H1 (cell line): ENCODE results near the gene SCN3A. TPM values are rescaled to one million over a fixed set of nuclear protein-coding genes. Genes with fewer than 3 reads are reported as not detected.

Experiments used
- ATF2 ChIP-seq: IDR thresholded peaks from 2 replicates; pipeline ENCODE4 v1.6.1; 2012; ENCODE audit warnings: low read length, inconsistent platforms
- CHD7 ChIP-seq: fragments of 300-600 bp; sonication (generic); IDR thresholded peaks from 2 replicates; pipeline ENCODE4 v1.7.1; 2012; ENCODE audit warnings: low read length, moderate library complexity, mild to moderate bottlenecking, inconsistent platforms; ENCODE audit not compliant: insufficient replicate concordance
- JUND ChIP-seq: IDR thresholded peaks from 2 replicates; pipeline ENCODE4 v1.6.1; 2011; ENCODE audit warnings: mild to moderate bottlenecking, improper control_type of control experiment, low read length
- KDM5A ChIP-seq: fragments of 200-600 bp; IDR thresholded peaks from 2 replicates; pipeline ENCODE4 v1.7.1; 2012; ENCODE audit warnings: mild to moderate bottlenecking, low read length, inconsistent platforms, mixed read lengths
- NRF1 ChIP-seq: IDR thresholded peaks from 2 replicates; pipeline ENCODE4 v1.6.1; 2011; ENCODE audit warnings: mild to moderate bottlenecking, low read depth, low read length, improper control_type of control experiment
- SIN3A ChIP-seq, 2 experiments: IDR thresholded peaks in 1 of 2; conservative IDR thresholded peaks in 1 of 2; 2 replicates each; pipeline ENCODE4 v1.6.1; 2011 to 2012; ENCODE audit warnings: low read length in 2 of 2, improper control_type of control experiment in 1 of 2, low read depth in 1 of 2, mild to moderate bottlenecking in 1 of 2
- SIRT6 ChIP-seq: IDR thresholded peaks from one replicate; pipeline ENCODE4 v1.7.1; 2012; ENCODE audit warnings: low read length, inconsistent platforms
- SP2 ChIP-seq: IDR thresholded peaks from 2 replicates; pipeline ENCODE4 v1.6.1; 2012; ENCODE audit warnings: mild to moderate bottlenecking, low read length, inconsistent platforms
- polyA plus RNA-seq, 7 experiments: library from polyadenylated mRNA; depleted of rRNA in 3 of 7; stranded (reverse) in 5 of 7; unstranded in 2 of 7; fragments of >200 nt in 5 of 7; fragments of 200-250 nt in 2 of 7; gene quantifications; 1 replicate in 5 of 7; 2 replicates in 1 of 7; 4 replicates in 1 of 7; pipeline versions ENCODE4 v1.2.1 to v1.2.3, GENCODE V29; 2011 to 2013; ENCODE audit warnings: missing spikeins in 2 of 7, mixed read lengths in 2 of 7
- total RNA-seq: library from RNA; stranded (reverse); fragmentation: NEBNext Ultra II Directional; extraction: Animal tissue kit (Norgen Biotek cat#: 25700); gene quantifications from 2 replicates; pipeline ENCODE4 v1.2.1, GENCODE V29; 2021

The SCN3A gene
- total and polyA plus RNA-seq, 2 of the 8 experiments (the other 6 are each of a cell fraction or from before 2014, with no cell fraction given) = 0.02 TPM; not detected in 1

GRCh38 chr2:165044505-165045303, 159.1 kb downstream of the SCN3A start (continued):
- TF ChIP-seq CHD7 = no peak
- no peak for TF ChIP-seq SP2
- TF ChIP-seq SIRT6 = no peak
- no peak for TF ChIP-seq ATF2
- TF ChIP-seq SIN3A (conservative IDR thresholded peaks at IDR 0.05 in 1 of 2, IDR thresholded peaks at IDR 0.05 in 1 of 2; ENCODE audit: low read depth in 1 of 2, low read length in 2 of 2) = no peak
- no peak for TF ChIP-seq JUND
- no peak for TF ChIP-seq KDM5A
- TF ChIP-seq NRF1 = no peak
